UCSD-AML1 (cell line): ENCODE measurements around the gene GRM3.

Experiments
- DNase-seq: peaks from one replicate; lab custom pipeline; 2025; ENCODE audit not compliant: unreplicated experiment; lab: John Stamatoyannopoulos, UW

GRM3 gene

DNA sequence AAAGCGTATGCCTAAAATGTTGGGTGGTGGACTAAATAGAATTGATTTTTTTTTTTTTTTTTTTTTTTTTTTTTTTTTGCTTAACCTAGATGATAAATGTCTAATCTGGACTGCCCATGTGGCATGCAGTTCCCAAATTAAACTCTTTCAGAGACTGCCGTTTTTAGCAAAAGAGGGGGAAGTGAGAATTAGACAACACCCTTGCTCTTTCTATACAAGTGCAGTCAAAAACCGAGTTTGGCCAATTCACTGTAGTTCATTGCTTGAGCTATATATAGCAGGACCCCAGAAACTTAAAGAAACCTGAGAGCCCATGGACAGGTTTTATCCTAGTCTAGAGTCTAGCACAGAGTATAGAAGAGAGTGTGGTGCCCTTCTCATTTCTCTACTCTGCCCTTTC, 141.9 kb downstream of the GRM3 start:
- no peak for DNase-seq

DNA sequence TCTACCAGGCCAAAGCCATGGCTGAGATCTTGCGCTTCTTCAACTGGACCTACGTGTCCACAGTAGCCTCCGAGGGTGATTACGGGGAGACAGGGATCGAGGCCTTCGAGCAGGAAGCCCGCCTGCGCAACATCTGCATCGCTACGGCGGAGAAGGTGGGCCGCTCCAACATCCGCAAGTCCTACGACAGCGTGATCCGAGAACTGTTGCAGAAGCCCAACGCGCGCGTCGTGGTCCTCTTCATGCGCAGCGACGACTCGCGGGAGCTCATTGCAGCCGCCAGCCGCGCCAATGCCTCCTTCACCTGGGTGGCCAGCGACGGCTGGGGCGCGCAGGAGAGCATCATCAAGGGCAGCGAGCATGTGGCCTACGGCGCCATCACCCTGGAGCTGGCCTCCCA, 142.7 kb downstream of the GRM3 start:
- no peak for DNase-seq

DNA sequence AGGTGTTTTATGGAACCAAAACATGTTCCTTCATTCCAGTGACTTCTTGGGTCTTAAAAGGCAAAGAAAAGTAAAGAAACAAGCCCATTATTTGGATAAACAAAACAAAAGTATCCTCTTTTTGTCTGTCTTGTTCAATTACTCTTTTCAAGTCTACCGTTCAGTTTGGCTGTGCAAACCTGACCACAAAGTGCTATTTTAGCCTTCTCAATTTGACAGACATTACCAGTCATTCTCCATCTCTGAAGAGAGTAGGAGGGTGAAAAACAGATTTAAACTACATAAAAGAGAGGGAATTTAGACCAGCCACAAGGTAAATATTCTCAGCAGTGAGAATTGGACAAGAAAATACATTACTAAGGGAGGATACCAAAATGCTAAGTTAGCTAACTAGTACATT, 145.2 kb downstream of the GRM3 start:
- DNase-seq, result no peak

DNA sequence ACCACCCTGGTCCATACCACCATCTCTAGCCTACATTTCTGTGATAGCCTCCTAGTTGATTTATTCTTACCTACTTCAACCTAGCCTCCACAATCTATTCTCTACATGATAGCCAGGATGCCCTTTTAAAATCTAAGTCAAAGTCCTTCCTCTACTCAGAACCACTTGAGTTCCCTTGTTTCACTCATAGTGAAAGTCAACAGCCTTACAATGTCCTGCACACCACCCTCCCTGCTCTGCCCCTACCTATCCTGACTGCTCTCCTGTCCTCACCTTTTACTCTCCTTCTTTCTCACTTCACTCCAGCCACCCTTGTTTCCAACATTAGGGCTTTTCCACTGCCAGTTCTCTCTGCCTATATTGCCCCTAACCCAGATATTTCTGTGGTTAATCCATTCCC, 146.7 kb downstream of the GRM3 start:
- no peak for DNase-seq

DNA sequence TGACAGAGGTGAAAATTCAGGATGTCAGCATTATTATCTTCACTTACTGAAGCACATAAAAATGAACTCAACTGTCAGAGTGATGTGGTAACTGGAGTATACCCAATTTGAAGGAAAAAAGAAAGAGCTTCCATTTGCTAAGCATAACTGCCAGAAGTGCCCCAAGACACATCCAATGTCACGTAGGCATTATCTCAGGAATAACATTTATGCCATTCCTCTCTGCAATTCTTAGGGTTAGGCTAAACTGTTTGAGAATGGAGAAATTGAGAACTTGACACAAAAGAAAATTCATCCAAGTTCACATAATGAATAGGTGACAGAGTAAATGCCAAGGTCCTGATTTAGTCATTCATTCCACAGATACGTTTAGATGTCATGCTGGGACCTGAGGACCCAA, 148.6 kb downstream of the GRM3 start:
- no peak for DNase-seq

DNA sequence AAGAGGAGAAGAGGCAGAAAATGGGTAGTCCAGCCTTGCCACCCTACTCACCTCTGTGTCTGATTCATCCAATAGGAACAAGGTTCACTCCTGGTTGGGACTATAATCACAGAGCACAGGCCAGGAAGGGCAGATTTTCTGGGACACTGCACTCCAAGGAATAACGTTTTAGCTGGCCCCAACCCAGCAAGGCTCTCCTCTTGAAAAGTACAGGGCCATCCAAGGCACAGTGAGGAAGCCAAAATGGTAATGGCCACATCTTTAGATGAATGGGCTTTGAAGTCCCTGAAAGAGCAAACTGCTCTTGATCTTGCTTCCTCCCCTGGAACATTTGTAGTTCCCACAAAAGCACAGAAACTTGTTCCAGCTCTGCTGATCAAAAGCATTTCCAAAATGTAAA, 149.4 kb downstream of the GRM3 start:
- no peak for DNase-seq

DNA sequence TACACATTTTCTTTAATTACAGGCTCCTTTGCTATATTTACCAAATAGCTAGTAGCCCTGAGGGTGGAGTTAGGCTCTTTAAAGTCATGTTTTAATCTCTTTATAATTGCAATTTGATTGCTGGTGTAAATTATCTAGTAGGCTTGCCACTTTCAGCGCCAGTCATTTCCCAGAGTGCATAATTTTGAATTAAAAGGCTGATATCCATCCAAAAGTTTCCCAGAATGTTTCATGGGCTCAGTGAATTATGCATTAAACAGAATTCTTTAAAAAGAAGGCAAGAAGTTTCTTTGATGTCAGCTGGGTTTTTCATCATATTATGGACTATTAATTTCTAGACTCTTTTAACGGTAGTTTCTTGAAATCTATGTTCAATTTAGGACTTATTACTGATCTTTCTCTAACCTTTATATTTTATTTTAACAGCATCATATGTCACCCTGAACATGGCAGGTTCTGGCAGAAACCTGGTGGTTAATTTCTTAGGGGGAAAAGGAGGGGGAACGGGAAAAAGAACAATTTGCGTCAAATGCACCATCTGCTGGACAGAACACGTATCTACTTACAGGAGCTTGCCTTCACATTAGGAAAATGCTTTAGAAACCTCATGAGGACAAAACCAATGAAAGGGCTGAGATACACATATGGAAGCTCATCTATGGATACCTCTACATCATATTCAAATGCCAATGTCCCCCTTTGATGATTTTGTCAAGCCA, 171.1 kb downstream of the GRM3 start:
- no peak for DNase-seq

DNA sequence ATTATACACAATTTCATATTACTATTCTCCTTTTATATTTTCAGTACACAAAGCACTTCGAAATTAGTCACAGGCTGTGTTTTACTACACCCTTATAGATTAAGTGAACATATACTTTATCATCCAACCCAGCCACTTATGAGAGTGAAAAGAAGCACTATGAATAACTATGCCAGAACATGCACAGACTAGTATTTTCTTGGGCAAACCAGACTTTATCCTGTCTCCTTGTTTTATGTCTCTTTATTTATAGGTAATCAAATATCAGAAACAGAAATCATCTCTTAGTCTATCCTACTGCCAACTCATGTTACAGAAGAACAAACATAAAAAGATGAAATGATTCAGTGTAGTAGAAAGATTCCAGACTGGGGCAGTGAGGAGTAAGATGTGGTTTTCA, 171.8 kb downstream of the GRM3 start:
- DNase-seq, result no peak

DNA sequence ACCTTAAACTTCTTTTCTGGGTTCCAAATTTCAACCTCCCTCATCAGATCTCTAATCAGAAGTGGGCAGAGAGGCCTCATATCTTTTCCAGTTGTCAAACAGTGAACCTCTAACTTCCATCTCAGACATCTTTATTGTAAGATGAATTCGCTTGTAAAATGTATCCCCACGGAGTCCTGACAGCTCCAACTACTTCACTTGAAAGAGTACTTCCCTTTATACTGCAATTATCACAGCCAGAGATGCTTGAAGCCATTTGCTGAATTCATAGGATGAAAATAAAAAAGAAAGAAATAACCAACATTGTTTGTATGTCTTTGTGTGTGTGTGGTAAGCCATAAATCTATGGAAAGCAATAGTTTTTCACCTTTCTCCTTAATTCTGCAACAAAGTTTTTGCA, 175.2 kb downstream of the GRM3 start:
- DNase-seq, result no peak

DNA sequence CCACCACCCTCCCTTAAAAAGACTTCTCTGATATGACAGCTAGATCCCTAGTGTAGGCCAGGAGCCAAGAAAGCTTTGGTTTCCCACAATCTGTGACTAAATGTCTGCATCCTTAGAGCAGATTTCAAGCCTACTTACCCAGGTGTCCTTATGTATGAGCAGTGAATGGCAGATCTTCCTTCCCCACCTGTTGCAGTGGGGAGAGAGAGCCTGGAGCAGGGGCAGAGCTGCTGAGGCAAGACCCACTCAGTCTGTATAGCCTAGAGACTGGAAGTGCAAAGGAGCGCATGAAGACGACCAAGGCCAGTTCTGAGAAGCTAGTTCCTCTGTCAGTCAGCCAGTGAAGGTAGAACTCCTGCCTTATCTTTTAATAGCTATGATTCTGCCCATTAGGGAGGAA, 180.1 kb downstream of the GRM3 start:
- no peak for DNase-seq

DNA sequence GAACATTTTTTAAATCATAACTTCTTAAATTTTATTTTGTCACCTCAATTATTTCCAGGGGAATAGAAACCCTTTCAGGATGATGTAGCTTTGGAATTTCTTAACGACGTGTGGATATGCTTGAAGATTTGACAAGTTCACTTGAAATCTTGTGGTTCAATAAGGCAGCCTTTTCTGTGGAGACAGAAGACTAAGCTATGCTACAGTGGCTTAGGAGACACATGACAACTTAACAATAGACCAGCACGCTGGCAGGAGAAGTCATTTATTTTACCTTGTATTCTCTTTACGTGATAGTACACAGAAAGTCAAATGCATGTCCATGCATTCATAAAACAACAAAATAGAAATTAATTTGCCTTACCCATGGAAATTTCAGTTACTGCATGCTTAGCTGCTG, 181.6 kb downstream of the GRM3 start:
- DNase-seq, result no peak

DNA sequence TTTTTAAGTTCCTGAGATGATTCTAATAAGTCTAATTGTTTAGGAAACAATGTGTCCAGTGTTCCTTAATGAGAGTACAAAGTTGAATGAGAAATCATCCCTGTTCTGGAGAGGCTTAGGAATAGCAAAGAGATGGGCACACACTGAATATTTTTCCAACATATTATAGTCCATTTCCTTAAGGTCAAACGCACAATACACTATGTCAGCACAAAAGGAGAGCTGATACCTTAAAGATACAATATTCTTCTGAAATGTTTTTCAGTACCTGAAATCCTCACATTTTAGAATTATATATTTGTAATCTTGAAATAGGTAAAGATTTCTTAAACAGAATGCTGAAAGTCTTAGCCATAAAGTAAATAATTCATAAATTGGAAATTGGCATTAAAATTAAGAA, 183.2 kb downstream of the GRM3 start:
- no peak for DNase-seq

DNA sequence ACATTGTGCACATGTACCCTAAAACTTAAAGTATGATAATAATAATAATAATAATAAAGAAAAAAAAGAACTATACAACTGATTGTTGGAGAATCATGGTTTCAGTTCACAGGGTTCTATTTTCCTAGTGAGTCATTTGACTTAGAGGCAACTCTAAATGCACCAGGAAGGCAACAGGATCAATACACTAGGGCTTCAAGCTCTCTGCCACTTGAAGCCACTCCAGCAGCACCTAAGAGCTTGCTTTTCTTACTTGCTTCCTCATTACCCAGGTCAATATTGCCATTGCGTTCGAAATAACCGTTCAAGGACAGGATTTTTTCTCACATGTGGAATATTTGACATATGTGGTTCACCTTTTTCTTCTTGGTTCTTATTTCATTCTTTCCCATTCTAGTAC, 189.7 kb downstream of the GRM3 start:
- DNase-seq, result no peak

DNA sequence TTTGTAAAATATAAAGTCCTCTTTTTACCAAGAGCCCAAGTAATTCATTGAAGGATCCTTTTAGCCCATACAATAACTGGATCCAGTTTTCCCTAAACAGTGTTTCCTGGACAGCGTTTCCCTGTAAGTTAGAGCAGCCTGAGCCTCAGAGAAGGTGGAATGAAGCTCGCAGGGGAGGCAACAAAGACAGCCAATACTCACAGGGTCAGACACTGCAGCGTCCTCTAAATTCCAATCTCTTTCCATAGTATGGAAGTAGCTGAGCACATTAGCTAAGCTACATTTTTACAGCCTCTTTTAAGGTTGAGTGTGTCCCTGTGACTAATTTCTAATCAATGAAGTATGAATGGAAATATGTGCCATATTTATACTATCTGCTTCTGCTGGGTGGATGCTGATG, 193.5 kb downstream of the GRM3 start:
- no peak for DNase-seq

DNA sequence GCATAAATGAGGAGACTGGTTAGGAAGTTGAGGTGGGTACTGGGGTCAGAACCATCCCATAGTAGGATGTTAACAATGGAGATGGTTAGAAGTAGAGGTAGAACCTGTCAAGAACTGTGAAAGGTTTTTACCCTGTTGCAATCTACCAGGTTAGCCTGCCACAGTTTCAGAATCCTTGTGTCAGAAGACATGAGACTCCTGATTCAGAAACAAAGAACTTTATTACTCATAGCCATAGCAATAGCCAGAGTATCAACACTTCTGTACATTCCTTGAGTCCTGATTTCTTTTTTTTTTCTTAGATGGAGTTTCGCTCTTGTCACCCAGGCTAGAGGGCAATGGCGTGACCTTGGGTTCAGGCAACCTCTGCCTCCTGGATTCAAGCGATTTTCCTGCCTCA, 200.9 kb downstream of the GRM3 start:
- DNase-seq, result no peak

DNA sequence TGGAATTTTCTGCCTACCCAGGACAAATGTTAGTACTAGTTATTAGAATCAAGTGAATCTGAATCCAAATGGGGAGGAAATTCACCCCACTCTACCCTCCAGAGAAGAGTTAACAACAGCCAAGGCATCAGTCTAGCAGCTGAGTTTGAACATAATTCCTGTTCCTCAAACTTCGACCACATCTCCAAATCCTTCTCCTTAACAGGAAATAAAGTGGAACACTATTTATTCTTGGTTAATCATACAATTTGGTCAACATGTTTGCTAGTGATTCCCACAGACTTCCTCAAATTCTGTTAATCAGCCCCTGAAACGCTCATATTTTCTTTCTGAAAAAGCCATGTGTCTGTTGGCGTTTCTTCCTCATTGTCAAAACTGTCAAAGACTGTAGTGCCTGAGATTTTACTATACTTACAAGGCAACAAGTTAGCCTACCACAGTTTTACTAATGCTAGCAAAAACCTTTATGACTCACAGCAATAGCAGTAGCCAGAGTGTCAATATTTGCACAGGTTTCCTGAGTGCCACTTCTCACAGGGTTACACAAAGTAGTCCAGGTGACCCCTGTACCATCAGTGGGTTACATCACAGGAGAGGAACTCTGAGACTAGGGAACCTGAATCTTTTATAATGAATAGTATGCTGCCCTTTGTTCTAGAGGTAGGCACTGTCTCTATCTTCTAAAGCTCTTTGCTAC, 202.9 kb downstream of the GRM3 start:
- no peak for DNase-seq

DNA sequence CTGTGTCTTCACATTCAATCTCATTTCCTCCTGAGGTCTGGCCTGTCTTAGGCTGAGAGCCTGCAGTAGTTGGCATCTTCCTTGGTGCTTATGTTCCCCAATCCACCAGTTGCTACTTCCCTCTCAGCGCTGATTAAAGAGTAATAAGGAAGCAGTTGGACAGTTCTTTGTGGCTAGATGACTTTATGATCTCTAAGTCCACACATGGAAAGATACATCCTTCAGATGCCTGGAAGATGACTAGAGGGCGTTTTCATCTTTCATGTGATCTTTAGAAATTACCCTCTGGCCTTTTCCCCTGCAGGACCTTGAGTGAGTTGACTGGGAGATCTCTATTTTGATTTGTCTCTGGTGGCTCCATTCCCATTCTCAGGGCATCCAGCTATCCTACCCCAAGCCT, 204.5 kb downstream of the GRM3 start:
- DNase-seq, result no peak

DNA sequence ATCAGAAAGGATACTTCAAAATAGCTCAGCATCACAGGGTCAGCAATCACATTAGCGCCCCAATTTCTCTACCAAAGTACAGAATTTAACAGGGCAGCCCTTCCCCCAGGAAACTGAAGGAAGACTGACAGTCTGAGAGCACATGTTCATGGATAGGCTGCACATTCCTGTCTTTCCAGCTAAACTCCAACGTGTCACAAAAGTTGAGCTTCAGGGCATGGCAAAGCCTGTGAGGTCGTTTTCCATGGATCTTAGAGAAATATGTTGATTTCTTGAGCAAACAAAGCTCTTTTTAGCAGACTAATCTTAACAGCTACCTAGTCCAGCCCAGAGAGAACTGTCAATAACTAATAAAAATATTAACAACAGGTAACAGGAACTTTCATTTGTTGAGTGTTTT, 207.9 kb downstream of the GRM3 start:
- DNase-seq, result no peak

DNA sequence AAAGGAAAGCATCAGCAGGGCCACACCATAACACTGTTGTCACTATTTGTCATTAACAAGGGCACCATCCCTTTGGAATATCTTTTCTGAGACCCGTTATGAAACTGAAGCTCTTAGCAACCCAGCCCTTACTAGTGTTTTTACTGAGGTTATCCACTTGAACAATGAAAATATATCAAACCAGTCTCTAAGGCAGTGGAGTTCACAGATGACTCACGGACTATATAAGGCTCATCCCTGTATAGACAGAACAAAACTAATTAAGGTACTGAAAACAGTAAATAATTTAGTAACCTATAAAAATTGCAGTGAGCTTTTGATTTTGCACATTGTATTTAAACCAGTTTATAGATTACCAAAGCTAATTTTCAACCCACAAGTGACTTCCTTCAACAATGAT, 219.7 kb downstream of the GRM3 start:
- no peak for DNase-seq

DNA sequence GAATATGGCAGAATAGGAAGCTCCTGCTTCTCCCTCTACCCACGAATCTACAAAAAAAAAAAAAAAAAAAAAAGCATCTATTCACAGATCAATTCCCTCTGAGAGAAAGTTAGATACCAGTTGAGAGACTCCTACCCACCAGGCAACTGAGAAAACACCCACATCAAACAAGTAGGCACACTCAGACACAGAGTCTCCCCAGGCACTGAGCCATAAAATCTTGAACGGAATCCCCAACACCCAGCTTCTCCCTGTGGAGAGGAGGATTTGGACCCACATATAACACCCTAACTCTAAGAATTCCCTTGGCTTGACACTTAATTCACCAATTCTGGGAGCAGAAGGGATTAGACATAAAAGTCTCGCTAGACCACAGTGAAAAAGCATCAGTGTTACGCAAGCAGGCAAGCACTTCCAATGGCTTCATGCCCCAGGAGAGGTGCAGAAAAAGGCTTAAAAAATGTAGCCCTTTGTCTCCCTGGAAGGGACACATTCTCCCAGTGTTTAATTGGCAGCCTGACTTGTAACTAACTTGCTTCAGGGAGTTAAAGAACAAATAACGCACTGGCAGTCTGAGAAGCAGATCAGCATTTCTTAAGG, 223.6 kb downstream of the GRM3 start:
- no peak for DNase-seq

DNA sequence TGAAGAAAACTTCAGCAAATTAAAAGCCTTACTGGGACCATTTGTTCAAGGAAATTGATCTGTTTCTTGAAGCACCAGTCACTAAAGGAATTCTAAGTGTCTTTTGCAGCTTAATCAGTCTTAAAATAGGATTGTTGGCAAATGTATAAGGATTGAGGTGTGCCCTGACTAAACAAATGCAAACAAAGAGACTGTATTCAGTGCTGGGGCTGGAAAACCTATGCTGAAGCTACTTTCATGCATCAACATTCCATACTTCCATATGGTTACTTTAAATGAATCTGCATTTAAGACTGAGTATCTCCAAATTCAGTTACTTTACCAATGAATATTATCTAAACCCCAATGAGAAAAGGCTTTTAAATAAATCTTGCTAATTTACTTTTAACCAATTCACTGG, 232.4 kb downstream of the GRM3 start:
- DNase-seq, result no peak

DNA sequence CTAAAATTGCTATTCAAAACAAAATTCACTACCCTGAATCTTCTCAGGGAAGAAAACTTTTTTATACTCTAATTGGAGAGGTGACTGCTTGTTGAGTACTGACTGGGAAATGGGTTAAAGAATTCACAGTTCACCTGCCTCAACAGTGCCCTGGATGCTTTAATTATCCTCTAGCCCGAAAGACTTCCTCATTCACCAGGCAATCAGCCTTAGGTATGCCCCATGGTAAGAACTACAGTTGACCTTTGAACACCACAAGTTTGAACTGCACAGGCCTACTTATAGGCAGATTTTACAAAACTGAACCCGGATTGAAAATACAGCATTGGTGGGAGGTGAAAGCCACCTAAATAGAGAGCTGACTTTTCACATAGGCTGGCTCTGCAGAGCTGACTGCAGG, 240.4 kb downstream of the GRM3 start:
- DNase-seq, result no peak

DNA sequence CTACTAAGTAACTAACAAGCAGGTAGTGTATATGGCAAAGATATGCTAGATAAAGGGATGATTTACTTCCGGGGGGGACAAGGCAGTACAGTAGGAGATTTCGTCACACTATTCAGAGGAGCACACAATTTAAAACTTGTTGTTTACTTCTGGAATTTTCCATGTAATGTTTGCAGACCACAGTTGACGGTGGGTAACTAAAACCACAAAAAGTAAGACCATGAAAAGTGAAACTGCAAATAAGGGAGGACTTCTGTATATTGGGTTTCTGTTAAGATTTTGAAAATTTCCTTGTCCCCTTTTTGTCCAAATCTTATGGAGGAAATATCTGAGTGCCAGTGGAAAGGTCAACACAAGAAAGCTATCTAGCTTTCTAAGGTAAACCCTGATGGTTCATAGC, 245.8 kb downstream of the GRM3 start:
- DNase-seq, result no peak
